GM12873 (cell line): Measurements from ENCODE around the gene MRPL58.

Experiments used
- CTCF ChIP-seq: IDR thresholded peaks from 2 replicates; pipeline ENCODE4 v1.5.1; 2012; ENCODE audit warnings: low read depth, mild to moderate bottlenecking, moderate library complexity, low read length, control low read depth; ENCODE audit not compliant: insufficient read depth; ENCODE audit errors: missing control alignments

The MRPL58 gene

DNA sequence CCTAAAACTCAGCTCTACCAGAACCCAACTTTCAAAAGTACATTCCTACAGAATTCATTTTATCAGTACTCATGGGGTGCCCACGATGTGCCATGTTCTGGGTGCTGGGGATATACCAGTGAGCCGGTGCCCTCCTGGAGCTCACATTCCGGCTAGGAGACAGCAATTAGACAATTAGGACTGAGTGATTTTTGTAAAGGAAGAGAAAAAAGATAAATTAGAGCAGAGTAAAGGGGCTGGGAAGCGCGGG, 449 bp upstream of the MRPL58 start:
- no peak for TF ChIP-seq CTCF

- TF ChIP-seq CTCF, result no peak
These were observed 656 bp downstream of the MRPL58 start for GRCh38 chr17:75013092-75013559.

- no peak for TF ChIP-seq CTCF
These were observed 6.7 kb downstream of the MRPL58 start for GRCh38 chr17:75019146-75019545.

GRCh38 chr17:75019710-75020109, 7.2 kb downstream of the MRPL58 start:
- no peak for TF ChIP-seq CTCF

DNA sequence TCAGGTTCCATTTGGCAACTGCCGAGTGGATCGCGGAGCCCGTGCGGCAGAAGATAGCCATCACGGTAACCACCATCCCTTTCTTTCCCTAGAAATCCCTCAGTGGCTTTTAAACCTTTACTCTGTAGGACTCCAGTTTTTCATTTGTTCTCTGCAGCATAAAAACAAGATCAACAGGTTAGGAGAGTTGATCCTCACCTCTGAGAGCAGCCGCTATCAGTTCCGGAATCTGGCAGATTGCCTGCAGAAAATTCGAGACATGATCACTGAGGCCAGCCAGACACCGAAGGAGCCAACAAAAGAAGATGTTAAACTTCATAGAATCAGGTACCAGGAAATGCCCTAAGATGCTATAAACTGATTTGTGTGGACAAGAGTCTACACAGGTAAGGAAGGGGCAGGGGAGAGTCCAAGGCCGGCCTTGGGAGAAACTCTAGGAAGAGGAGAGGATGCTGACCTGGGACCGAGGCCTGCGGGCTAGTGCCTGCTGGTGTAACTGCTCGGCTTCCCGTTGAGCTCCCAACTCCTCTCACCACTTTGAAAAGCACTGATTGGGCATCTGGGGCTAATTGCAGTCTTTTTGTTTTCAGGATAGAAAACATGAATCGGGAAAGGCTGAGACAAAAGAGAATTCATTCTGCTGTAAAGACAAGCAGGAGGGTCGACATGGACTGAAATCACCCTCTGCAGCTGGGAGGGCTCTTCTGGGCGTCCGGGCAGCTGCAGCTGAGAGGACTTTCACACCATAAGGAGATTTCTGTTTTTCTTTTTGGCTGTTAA, 8.1 kb downstream of the MRPL58 start:
- no peak for TF ChIP-seq CTCF

DNA sequence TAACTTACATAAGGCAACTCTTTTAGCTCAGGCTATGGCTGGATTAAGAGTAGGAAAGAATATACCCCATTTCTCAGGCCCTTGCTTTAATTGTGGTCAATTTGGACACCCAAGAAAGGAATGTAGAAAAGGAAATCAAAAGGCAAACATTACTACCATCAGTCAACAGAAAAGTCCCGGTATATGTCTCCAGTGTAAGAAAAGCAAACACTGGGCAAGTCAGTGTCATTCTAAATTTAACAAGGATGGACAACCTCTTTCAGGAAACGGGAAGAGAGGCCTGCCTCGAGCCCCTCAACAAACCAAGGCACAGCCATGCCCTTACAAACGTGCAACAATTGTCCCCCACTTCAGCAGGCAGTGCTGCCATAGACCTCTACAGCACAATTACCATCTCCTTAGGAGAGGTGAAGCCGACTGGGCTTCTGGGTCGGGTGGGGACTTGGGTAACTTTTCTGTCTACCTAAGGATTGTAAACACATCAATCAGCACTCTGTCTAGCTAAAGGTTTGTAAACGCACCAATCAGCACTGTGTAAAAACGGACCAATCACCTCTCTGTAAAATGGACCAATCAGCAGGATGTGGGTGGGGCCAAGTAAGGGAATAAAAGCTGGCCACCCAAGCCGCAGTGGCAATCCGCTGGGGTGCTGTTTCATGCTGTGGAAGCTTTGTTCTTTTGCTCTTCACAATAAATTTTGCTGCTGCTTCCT, 12.4 kb downstream of the MRPL58 start:
- no peak for TF ChIP-seq CTCF

GRCh38 chr17:75030161-75030560, 17.7 kb downstream of the MRPL58 start:
- no peak for TF ChIP-seq CTCF
